Neutrophil (primary cell): ENCODE results near the gene GNA14.

ENCODE experiments used
- H3K27ac ChIP-seq: fragments of 200-600 bp; sonication (generic); 2 replicates; pipeline ENCODE4 v1.5.1; 2016; ENCODE audit warnings: mild to moderate bottlenecking, moderate library complexity
- H3K27me3 ChIP-seq: fragments of 200-600 bp; sonication (generic); 2 replicates; pipeline ENCODE4 v1.6.0; 2016; ENCODE audit warnings: mild to moderate bottlenecking
- H3K36me3 ChIP-seq: fragments of 200-600 bp; sonication (generic); 2 replicates; pipeline ENCODE4 v1.5.1; 2017
- H3K4me1 ChIP-seq, 2 experiments: fragments of 200-600 bp in 1 of 2; sonication (generic) in 1 of 2; 1 replicate in 1 of 2; 2 replicates in 1 of 2; pipeline versions ENCODE4 v1.5.1 to v1.6.1; 2013 to 2016; ENCODE audit warnings: low read depth in 1 of 2, low read length in 1 of 2, mild to moderate bottlenecking in 1 of 2, moderate library complexity in 1 of 2; ENCODE audit not compliant: control insufficient read depth in 1 of 2, insufficient read depth in 1 of 2
- H3K4me3 ChIP-seq, 2 experiments: fragments of 200-600 bp in 1 of 2; sonication (generic) in 1 of 2; 1 replicate in 1 of 2; 2 replicates in 1 of 2; pipeline ENCODE4 v1.5.1; 2013 to 2016; ENCODE audit warnings: low read depth in 1 of 2, low read length in 1 of 2, mild to moderate bottlenecking in 1 of 2, moderate library complexity in 1 of 2
- H3K9me3 ChIP-seq: fragments of 200-600 bp; sonication (generic); 2 replicates; pipeline ENCODE4 v1.5.1; 2016
- CTCF ChIP-seq: fragments of 200-600 bp; sonication (generic); IDR thresholded peaks from 2 replicates; pipeline ENCODE4 v1.5.1; 2016; ENCODE audit warnings: antibody characterized with exemption

GNA14 gene

GRCh38 chr9:77507212-77507961 lies 140.7 kb downstream of the GNA14 start:
- Histone ChIP-seq H3K4me3 (no peak overlapping the region), H3K27ac (no peak overlapping the region)
- TF ChIP-seq CTCF = no peak

GRCh38 chr9:77505232-77505631 lies 142.9 kb downstream of the GNA14 start:
- no peak for TF ChIP-seq CTCF
- Histone ChIP-seq H3K27me3 (no peaks in the 10 kb centered on the region), H3K27ac (no peak overlapping the region), H3K4me3 (no peak overlapping the region), H3K9me3 (no peaks in the 10 kb centered on the region), H3K4me1 (peaks cover 12 to 28% of the 10 kb centered on the region in 2 experiments), H3K36me3 (no peaks in the 10 kb centered on the region)

More at GRCh38 chr9:77507212-77507961, 140.7 kb downstream of the GNA14 start:
- Histone ChIP-seq H3K4me1 (peaks cover 6 to 15% of the 10 kb centered on the region in 2 experiments), H3K27me3 (no peaks in the 10 kb centered on the region), H3K36me3 (no peaks in the 10 kb centered on the region), H3K9me3 (no peaks in the 10 kb centered on the region)

- Histone ChIP-seq H3K27ac (no peak overlapping the region), H3K4me3 (no peak overlapping the region), H3K27me3 (no peaks in the 10 kb centered on the region), H3K36me3 (no peaks in the 10 kb centered on the region), H3K9me3 (no peaks in the 10 kb centered on the region), H3K4me1 (peaks cover 12 to 37% of the 10 kb centered on the region in 2 experiments)
- TF ChIP-seq CTCF = no peak
Observed at GRCh38 chr9:77502568-77502967, 145.6 kb downstream of the GNA14 start.

- Histone ChIP-seq H3K4me3 (no peak overlapping the region), H3K4me1 (peaks cover 12 to 37% of the 10 kb centered on the region in 2 experiments), H3K36me3 (no peaks in the 10 kb centered on the region), H3K27ac (no peak overlapping the region), H3K27me3 (no peaks in the 10 kb centered on the region), H3K9me3 (no peaks in the 10 kb centered on the region)
- TF ChIP-seq CTCF = no peak
Observed at GRCh38 chr9:77498891-77499290, 149.2 kb downstream of the GNA14 start.

GRCh38 chr9:77497322-77498198 lies 150.6 kb downstream of the GNA14 start:
- peaks cover 8 to 24% of the 10 kb centered on the region in 2 experiments for H3K4me1 ChIP-seq
- no peak overlapping the region for H3K4me3 ChIP-seq
- no peak overlapping the region for H3K27ac ChIP-seq
- no peaks in the 10 kb centered on the region for H3K27me3 ChIP-seq
- no peaks in the 10 kb centered on the region for H3K9me3 ChIP-seq
- no peaks in the 10 kb centered on the region for H3K36me3 ChIP-seq
- TF ChIP-seq CTCF = no peak
